Measurements from ENCODE around the gene MBTPS1.

GRCh38 chr16:84080813-84081212 is 35.9 kb downstream of the MBTPS1 start:
- TF ChIP-seq POLR2A (IDR thresholded peaks at IDR 0.05) (no peak), CTCF (IDR thresholded peaks at IDR 0.05) (no peak)
